Tibial artery (tissue), 4 donors: ENCODE results near the gene RBM39.
"Not testable (repeated sequence)": the region's sequence is repeated elsewhere in the genome, so short reads cannot be mapped to it uniquely, and the experiment has no call there.

Source experiments
- DNase-seq, 2 donors: peaks; one replicate each; pipeline ENCODE4 v3.0.0-alpha.2; 2019
- H3K27ac ChIP-seq, 2 donors: fragments of 200-600 bp; sonication (generic) in 1 of 2; 1 replicate in 1 of 2; 2 replicates in 1 of 2; pipeline ENCODE4 v1.5.1; 2018 to 2019; ENCODE audit warnings: mild to moderate bottlenecking in 1 of 2
- H3K27me3 ChIP-seq, 2 donors: fragments of 200-600 bp; sonication (generic) in 1 of 2; one replicate each; pipeline versions ENCODE4 v1.5.1 to v1.6.0; 2016 to 2019
- H3K36me3 ChIP-seq, 3 donors: fragments of 200-600 bp; sonication (generic) in 2 of 3; one replicate each; pipeline ENCODE4 v1.5.1; 2016 to 2019; ENCODE audit warnings: mild to moderate bottlenecking in 2 of 3
- H3K4me1 ChIP-seq, 4 donors: fragments of 200-600 bp; sonication (generic) in 2 of 4; 1 replicate in 3 of 4; 2 replicates in 1 of 4; pipeline ENCODE4 v1.5.1; 2016 to 2019
- H3K4me3 ChIP-seq, 2 donors: fragments of 200-600 bp; sonication (generic) in 1 of 2; 1 replicate in 1 of 2; 2 replicates in 1 of 2; pipeline ENCODE4 v1.5.1; 2018 to 2019; ENCODE audit warnings: mild to moderate bottlenecking in 2 of 2
- H3K9me3 ChIP-seq, 3 donors: fragments of 200-600 bp; sonication (generic) in 1 of 3; one replicate each; pipeline ENCODE4 v1.5.1; 2016 to 2019
- intact Hi-C: fragments of 100-400 bp; cut with DNase I; formaldehyde crosslinking; loops from one replicate; pipeline ENCODE4 v1.15.0; 2023; ENCODE audit warnings: low total_unique reads
- TF ChIP-seq, protein P1 (sequence below), 2 experiments: fragments of 200-600 bp in 1 of 2; fragments of 450-650 bp in 1 of 2; IDR thresholded peaks; one replicate each; pipeline ENCODE4 v1.5.1; 2017 to 2019; ENCODE audit warnings: antibody characterized with exemption in 2 of 2, mild to moderate bottlenecking in 1 of 2, moderate library complexity in 1 of 2

RBM39 gene

DNA sequence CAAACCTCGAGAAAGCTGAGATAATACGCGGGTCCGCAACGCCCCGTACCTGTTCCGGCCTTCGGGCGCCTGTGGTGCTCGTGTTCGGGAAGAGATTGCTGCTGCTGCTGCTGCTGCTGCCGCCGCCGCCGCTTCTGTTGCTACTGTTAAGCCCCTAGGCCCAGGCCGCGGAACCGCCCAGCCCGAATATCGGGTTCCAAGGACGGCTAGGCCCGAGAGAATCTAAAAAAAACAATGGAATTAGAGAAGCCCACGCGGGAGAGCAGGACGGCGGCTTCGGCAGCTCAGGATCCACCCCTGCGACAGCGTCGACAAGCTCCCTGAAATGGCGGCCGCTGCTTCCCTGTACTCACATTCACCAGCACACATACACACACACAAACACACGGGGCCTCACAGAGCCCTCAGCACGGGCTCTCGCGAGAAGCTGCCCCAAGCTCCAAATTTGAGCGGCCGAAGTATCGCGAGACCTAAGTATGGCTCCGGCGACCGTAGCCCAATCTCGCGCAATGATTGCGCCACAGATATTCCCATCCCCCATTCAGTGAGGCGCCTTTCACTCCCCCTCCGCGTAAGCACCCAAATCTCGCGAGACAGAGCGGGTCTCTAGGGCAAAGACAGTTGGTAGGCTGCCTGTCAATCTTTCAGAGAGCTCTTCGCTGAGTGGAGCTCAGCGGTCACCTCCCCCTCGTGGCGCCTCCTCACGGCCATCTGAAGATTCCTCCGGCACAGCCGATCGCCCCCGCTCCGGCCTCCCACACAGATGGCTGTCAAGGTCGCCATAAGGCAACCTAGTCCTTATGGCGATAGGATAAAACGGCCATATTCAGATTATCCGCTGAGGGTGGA, at the start of gene RBM39:
TSS of gene RBM39 (minus strand) at position 369 of the 849 bp plus-strand sequence. CDS start 1,386 bp downstream, outside the sequence.
- Histone ChIP-seq H3K27ac (peak within 1 kb of the TSS; percentile 99), H3K27me3 (no peaks in the 10 kb centered on the region), H3K9me3 (no peaks in the 10 kb centered on the region), H3K4me1 (peaks cover 5 to 47% (median 31%) of the 10 kb centered on the region in 4 donors), H3K36me3 (peaks cover 28 to 35% (median 33%) of the 10 kb centered on the region in 3 donors), H3K4me3 (peak within 1 kb of the TSS; percentile 88 to 92)
- peak; percentile 100 for DNase-seq
- intact Hi-C loops: loop anchor here (2.0 to 10.0 kb wide), 2 partner anchors 31 to 143 kb away; partner anchors contain the start of gene PHF20
- TF ChIP-seq, protein P1, sequence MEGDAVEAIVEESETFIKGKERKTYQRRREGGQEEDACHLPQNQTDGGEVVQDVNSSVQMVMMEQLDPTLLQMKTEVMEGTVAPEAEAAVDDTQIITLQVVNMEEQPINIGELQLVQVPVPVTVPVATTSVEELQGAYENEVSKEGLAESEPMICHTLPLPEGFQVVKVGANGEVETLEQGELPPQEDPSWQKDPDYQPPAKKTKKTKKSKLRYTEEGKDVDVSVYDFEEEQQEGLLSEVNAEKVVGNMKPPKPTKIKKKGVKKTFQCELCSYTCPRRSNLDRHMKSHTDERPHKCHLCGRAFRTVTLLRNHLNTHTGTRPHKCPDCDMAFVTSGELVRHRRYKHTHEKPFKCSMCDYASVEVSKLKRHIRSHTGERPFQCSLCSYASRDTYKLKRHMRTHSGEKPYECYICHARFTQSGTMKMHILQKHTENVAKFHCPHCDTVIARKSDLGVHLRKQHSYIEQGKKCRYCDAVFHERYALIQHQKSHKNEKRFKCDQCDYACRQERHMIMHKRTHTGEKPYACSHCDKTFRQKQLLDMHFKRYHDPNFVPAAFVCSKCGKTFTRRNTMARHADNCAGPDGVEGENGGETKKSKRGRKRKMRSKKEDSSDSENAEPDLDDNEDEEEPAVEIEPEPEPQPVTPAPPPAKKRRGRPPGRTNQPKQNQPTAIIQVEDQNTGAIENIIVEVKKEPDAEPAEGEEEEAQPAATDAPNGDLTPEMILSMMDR (IDR thresholded peaks at IDR 0.05): peak; percentile 38 to 52

DNA sequence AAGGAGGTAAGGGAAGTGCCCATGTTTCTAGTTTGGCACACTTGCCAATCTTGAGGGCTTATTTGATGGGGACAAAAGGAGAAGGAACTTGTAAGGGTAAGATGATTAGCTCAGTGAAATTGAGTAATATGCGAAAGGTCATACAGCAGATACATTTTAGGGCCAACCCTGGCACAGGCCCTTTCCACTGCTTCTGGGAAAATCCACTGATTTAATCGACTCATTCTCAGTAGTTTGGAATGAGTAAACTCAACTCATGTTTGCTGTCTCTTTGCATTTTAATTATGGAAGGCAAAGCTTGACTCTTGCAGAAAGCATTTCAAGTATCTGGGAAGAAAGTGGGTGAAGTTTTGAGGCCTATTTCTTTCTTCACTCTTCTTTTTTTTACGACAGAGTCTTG, 49.8 kb upstream of the RBM39 start:
- H3K27ac ChIP-seq: peak overlapping the region in 1 of 2 donors; percentile 12

DNA sequence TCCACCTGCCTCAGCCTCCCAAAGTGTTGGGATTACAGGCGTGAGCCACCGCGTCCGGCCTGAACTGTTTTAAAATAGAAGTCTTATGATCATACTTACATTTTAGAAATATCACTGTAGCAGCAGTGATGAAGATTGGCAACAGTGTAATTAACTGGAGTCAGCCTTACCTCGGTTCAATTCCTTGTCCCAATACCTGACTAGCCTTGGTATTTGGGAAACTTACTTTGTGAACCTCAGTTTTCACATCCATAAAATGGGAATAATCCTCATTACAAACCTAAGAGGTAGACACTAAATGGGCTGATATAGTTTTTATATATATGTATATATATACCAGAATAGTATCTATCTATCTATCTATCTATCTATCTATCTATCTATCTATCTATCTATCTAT, 49.0 kb upstream of the RBM39 start:
- Histone ChIP-seq H3K4me1 (peaks cover 0 to 15% (median 5%) of the 10 kb centered on the region in 4 donors), H3K27ac (no peak overlapping the region), H3K27me3 (no peaks in the 10 kb centered on the region), H3K4me3 (no peak overlapping the region), H3K9me3 (no peaks in the 10 kb centered on the region), H3K36me3 (peaks cover 0 to 9% (median 0%) of the 10 kb centered on the region in 3 donors)
- intact Hi-C loops: no loop called here
- DNase-seq: no peak
- TF ChIP-seq, protein P1 (IDR thresholded peaks at IDR 0.05): no peak

More for the DNA sequence above, 49.8 kb upstream of the RBM39 start:
- Histone ChIP-seq H3K4me1 (peaks cover 0 to 15% (median 5%) of the 10 kb centered on the region in 4 donors), H3K27me3 (no peaks in the 10 kb centered on the region), H3K9me3 (no peaks in the 10 kb centered on the region), H3K36me3 (peaks cover 0 to 9% (median 0%) of the 10 kb centered on the region in 3 donors), H3K4me3 (no peak overlapping the region)
- TF ChIP-seq, protein P1 (IDR thresholded peaks at IDR 0.05): no peak
- intact Hi-C loops: no loop called here
- no peak for DNase-seq

DNA sequence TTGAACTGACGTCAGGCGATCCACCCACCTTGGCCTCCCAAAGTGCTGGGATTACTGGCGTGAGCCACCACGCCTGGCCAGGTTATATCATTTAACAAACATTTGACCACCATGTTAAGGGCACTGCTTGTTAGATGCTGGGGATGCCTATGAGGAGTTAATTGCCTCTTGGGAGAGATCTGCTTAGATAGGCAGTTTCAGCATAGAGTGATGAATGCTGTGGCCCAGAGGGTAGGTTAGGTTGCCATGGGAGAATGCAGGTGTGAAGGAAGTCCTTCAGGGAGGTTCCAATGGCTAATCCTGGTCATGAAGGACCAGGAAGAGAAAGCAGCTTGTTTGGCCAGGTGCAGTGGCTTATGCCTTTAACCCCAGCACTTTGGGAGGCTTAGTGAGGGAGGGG, 46.7 kb upstream of the RBM39 start:
- H3K36me3 ChIP-seq: peaks cover 0 to 9% (median 0%) of the 10 kb centered on the region in 3 donors
- TF ChIP-seq, protein P1 (IDR thresholded peaks at IDR 0.05): no peak
- no peaks in the 10 kb centered on the region for H3K27me3 ChIP-seq
- no peak overlapping the region for H3K4me3 ChIP-seq
- DNase-seq: no peak
- intact Hi-C loops: no loop called here
- H3K9me3 ChIP-seq: no peaks in the 10 kb centered on the region
- H3K4me1 ChIP-seq: peaks cover 0 to 15% (median 5%) of the 10 kb centered on the region in 4 donors
- no peak overlapping the region for H3K27ac ChIP-seq

DNA sequence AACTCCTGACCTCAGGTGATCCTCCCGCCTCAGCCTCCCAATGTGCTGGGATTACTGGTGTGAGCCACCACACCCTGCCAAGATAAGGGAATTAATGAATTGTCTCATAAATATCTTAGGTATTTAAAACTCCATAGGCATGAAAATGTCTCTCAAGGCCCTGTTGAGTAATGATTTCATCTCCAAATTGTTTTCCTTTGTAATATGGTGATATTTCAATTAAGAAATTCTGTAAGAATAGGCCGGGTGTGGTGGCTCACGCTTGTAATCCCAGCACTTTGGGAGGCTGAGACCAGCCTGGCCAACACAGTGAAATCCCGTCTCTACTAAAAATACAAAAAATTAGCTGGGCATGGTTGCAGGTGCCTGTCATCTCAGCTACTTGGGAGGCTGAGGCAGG, 43.5 kb upstream of the RBM39 start:
- peaks cover 0 to 14% (median 0%) of the 10 kb centered on the region in 4 donors for H3K4me1 ChIP-seq
- DNase-seq, intact Hi-C loops, H3K27me3 ChIP-seq, H3K27ac ChIP-seq, H3K4me3 ChIP-seq, H3K9me3 ChIP-seq: not testable (repeated sequence)
- H3K36me3 ChIP-seq: peaks cover 6 to 17% (median 15%) of the 10 kb centered on the region in 3 donors

DNA sequence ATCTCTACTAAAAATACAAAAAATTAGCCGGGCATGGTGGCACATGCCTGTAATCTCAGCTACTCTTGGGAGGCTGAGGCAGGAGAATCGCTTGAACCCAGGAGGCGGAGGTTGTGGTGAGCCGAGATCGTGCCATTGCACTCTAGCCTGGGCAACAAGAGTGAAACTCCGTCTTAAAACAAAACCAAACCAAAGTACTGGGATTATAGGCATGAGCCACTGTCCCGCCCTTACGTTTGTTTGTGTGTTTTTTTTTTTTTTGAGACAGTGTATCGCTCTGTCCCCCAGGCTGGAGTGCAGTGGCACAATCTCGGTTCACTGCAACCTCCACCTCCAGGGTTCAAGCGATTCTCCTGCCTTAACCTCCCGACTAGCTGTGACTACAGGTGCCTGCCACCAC, 41.8 kb upstream of the RBM39 start:
- H3K27me3 ChIP-seq, H3K27ac ChIP-seq, intact Hi-C loops, H3K9me3 ChIP-seq, DNase-seq, H3K4me3 ChIP-seq: not testable (repeated sequence)
- H3K36me3 ChIP-seq: peaks cover 9 to 17% (median 15%) of the 10 kb centered on the region in 3 donors
- H3K4me1 ChIP-seq: peaks cover 0 to 14% (median 0%) of the 10 kb centered on the region in 4 donors
